HEK293T (cell line): ENCODE data around the gene ZDHHC18.

Experiments
- CTCF ChIA-PET: fragments of 350-600 bp; formaldehyde crosslinking; extraction: SDS; loops from one replicate; lab custom pipeline; 2021; ENCODE audit warnings: antibody characterized with exemption, inconsistent platforms; lab: Yijun Ruan, JAX
- POLR2A ChIA-PET: fragments of 350-600 bp; formaldehyde crosslinking; extraction: SDS; loops from one replicate; lab custom pipeline; 2020; ENCODE audit warnings: antibody characterized with exemption, inconsistent platforms; lab: Yijun Ruan, JAX
- DNase-seq: peaks from one replicate; pipeline ENCODE4 v3.0.0; 2012; ENCODE audit warnings: mixed read lengths; ENCODE audit errors: extremely low spot score
- ARNT ChIP-seq: fragments of 450-650 bp; IDR thresholded peaks from 2 replicates; pipeline ENCODE4 v1.6.1; 2017; ENCODE audit warnings: mild to moderate bottlenecking
- BHLHE40 ChIP-seq: fragments of 450-650 bp; IDR thresholded peaks from 2 replicates; pipeline ENCODE4 v1.6.1; 2016; ENCODE audit warnings: mild to moderate bottlenecking, moderate library complexity, borderline replicate concordance
- CTBP1 ChIP-seq: fragments of 450-650 bp; IDR thresholded peaks from 2 replicates; pipeline ENCODE4 v1.6.1; 2016; ENCODE audit warnings: borderline replicate concordance
- ELF4 ChIP-seq: fragments of 450-650 bp; IDR thresholded peaks from 2 replicates; pipeline ENCODE4 v1.6.1; 2017; ENCODE audit warnings: antibody characterized with exemption
- FOXA1 ChIP-seq: fragments of 450-650 bp; IDR thresholded peaks from 2 replicates; pipeline ENCODE4 v1.6.1; 2016; ENCODE audit warnings: mild to moderate bottlenecking
- FOXK2 ChIP-seq: fragments of 450-650 bp; IDR thresholded peaks from 2 replicates; pipeline ENCODE4 v1.6.1; 2016; ENCODE audit warnings: mild to moderate bottlenecking
- FOXM1 ChIP-seq: fragments of 450-650 bp; IDR thresholded peaks from 2 replicates; pipeline ENCODE4 v1.6.1; 2017; ENCODE audit warnings: mild to moderate bottlenecking, borderline replicate concordance
- HDGF ChIP-seq: fragments of 450-650 bp; IDR thresholded peaks from 2 replicates; pipeline ENCODE4 v1.6.1; 2017; ENCODE audit warnings: antibody characterized with exemption, borderline replicate concordance
- L3MBTL2 ChIP-seq: fragments of 450-650 bp; conservative IDR thresholded peaks from 2 replicates; pipeline ENCODE4 v1.6.1; 2016; ENCODE audit warnings: mild to moderate bottlenecking
- LEF1 ChIP-seq: fragments of 450-650 bp; IDR thresholded peaks from 2 replicates; pipeline ENCODE4 v1.6.1; 2017; ENCODE audit warnings: mild to moderate bottlenecking, borderline replicate concordance
- NFRKB ChIP-seq: fragments of 450-650 bp; IDR thresholded peaks from 2 replicates; pipeline ENCODE4 v1.6.1; 2016; ENCODE audit warnings: mild to moderate bottlenecking, moderate library complexity
- SP1 ChIP-seq: fragments of 450-650 bp; IDR thresholded peaks from 2 replicates; pipeline ENCODE4 v1.6.1; 2017
- SUZ12 ChIP-seq: fragments of 450-650 bp; IDR thresholded peaks from 2 replicates; pipeline ENCODE4 v1.6.1; 2016; ENCODE audit warnings: mild to moderate bottlenecking
- TARDBP ChIP-seq: fragments of 450-650 bp; IDR thresholded peaks from 2 replicates; pipeline ENCODE4 v1.6.1; 2016
- ZNF384 ChIP-seq: fragments of 450-650 bp; IDR thresholded peaks from 2 replicates; pipeline ENCODE4 v1.6.1; 2016
- TF ChIP-seq, protein P1 (sequence below): fragments of 450-650 bp; IDR thresholded peaks from 2 replicates; pipeline ENCODE4 v1.6.1; 2016

ZDHHC18 gene

DNA sequence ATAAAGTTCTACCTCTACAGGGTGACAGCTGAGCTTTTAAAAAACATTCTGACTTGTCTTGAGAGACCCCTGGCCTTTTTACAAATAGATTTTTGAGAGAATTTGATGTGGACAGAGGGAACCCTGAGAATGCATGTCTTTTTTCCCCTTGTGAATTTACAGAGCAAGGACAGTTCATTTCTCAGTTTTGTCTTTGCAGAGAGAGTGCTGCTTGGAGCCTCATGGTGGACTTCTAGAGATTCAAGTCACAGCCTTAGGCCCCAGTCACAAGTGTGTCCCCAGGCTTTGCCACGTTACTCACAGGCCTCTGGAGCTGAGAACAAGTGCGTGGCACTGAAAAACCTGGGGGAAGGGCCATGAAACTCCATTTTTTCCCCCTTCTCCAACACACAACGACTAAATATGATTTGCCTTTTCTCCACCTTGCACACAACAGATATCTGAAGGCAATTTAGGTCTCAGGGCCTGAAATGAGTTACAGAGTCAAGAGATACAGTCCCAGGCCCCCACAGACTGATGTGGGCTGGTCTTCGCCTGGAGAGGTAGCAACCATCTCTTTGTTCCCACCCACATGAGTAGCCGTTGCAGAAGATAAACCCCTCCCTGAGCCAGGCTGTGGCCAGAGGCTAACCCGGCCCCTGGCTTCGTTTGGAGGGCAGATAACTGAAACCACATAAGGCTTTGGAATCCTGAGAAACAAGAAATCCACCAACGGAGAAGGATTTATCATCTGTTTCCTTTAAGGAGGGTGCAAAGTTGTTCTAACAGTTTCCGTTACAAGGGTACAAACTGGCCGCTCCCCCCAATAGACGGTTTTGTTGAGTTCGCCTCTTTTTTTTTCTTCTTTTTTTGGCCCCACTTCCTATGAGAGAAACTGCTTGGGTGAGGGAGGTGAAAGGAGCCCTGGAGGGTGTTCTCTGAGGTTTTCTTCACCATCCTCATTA, 39.8 kb upstream of the ZDHHC18 start:
- ChIA-PET POLR2A (interaction anchor here (0.5 to 7.7 kb wide), 10 partner anchors 10 to 188 kb away, joined by 3 to 100 read pairs (median 4); partner anchors contain the start of gene ZDHHC18), CTCF (interaction anchor here (0.8 to 1.0 kb wide), 4 partner anchors 40 to 185 kb away, joined by 3 to 4 read pairs (median 4); partner anchors contain the start of gene ZDHHC18)
- peak; percentile 27 for DNase-seq
- TF ChIP-seq FOXK2, result no peak
- no peak for TF ChIP-seq HDGF
- TF ChIP-seq ARNT, result no peak
- TF ChIP-seq SP1, result no peak
- TF ChIP-seq FOXA1, result no peak
- no peak for TF ChIP-seq NFRKB
- no peak for TF ChIP-seq SUZ12
- no peak for TF ChIP-seq ZNF384
- no peak for TF ChIP-seq CTBP1
- no peak for TF ChIP-seq ELF4
- TF ChIP-seq TARDBP, result no peak
- TF ChIP-seq, protein P1, sequence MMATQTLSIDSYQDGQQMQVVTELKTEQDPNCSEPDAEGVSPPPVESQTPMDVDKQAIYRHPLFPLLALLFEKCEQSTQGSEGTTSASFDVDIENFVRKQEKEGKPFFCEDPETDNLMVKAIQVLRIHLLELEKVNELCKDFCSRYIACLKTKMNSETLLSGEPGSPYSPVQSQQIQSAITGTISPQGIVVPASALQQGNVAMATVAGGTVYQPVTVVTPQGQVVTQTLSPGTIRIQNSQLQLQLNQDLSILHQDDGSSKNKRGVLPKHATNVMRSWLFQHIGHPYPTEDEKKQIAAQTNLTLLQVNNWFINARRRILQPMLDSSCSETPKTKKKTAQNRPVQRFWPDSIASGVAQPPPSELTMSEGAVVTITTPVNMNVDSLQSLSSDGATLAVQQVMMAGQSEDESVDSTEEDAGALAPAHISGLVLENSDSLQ, result no peak
- no peak for TF ChIP-seq LEF1
- TF ChIP-seq BHLHE40, result no peak
- no peak for TF ChIP-seq L3MBTL2

DNA sequence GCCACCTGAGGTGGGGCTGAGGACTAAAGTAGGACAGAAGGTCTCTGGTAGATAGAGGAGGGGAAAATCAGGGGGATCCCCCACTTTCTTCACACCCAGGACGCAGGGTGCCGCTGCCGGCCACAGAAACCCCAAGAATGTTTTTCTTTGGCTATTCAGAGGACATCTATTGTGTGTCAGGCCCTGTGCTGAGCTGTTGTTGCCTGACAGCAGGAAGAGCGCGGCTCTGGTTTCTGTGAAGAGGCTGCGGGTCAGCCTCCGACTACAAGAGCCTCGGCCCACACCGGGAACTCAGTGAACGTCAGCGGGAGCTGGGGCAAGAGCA, 39.1 kb upstream of the ZDHHC18 start:
- no peak for TF ChIP-seq LEF1
- TF ChIP-seq BHLHE40, result no peak
- TF ChIP-seq CTBP1, result no peak
- TF ChIP-seq HDGF, result no peak
- TF ChIP-seq NFRKB, result no peak
- no peak for TF ChIP-seq ZNF384
- no peak for TF ChIP-seq FOXK2
- TF ChIP-seq SUZ12, result no peak
- no peak for TF ChIP-seq ARNT
- TF ChIP-seq FOXM1, result no peak
- TF ChIP-seq FOXA1, result no peak
- TF ChIP-seq, protein P1, result no peak
- no peak for TF ChIP-seq ELF4
- no peak for TF ChIP-seq TARDBP
- POLR2A ChIA-PET, result interaction anchor here (0.9 to 7.7 kb wide), 17 partner anchors 8 to 189 kb away, joined by 3 to 100 read pairs (median 7); partner anchors contain the start of gene GPN2
- no peak for DNase-seq
- CTCF ChIA-PET, result interaction anchor here (0.6 to 4.2 kb wide), 3 partner anchors 9 to 184 kb away, joined by 3 to 51 read pairs (median 7); no protein-coding TSS in a partner anchor

DNA sequence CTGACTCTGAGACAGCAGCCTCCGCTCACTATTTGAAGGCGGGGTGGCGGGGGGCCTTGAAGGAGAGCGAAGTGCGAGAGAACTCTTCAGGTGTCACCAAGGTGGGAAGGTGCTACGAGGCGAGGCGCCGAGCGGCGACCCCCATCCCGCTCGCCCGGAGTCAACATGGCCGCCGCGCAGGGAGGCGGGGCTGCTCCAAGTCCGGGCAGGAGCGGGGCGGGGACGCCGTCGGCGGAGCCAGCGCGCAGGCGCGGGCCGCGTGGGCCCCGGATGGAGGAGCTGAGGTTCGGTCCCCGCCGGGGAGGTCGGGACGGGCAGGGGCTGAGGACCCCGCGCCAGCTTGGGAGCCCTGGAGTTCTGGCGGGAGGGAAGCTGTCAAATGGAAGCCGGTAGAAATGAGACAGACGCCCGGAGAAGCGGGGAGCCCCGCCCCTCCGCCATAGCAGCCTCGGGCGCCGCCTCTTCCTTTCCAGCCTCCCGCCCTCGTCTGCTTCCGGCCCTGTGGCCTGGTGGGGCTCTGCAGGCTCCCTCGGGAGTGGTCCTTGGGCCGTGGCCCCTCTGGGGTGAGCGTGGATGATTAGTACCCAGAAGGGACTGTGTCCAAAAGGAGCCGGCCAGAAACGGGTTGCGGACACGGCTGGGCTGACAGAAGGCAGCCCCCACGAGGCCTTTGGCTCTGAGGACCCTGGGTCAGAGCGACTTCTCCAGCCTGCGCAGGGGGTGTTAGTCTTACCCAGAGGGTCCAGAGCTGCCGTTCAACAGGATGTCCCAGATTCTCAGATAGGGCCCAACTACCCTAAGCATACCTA, 38.6 kb upstream of the ZDHHC18 start, which contains the start of gene PIGV:
TSS of gene PIGV (plus strand) at position 245 of the 809 bp plus-strand sequence. CDS start 2,866 bp downstream, outside the sequence.
- CTCF ChIA-PET, result interaction anchor here (0.6 to 4.2 kb wide), 11 partner anchors 9 to 185 kb away, joined by 3 to 51 read pairs (median 5); no protein-coding TSS in a partner anchor
- DNase-seq, result peak; percentile 94
- TF ChIP-seq NFRKB (peak; percentile 66; the same call in 1 of the 2 replicates), ELF4 (peak; percentile 50), L3MBTL2 (peak; percentile 62), ARNT (no peak), LEF1 (no peak)
- POLR2A ChIA-PET, result interaction anchor here (0.5 to 7.7 kb wide), 24 partner anchors 9 to 287 kb away, joined by 3 to 100 read pairs (median 6); partner anchors contain the start of gene GPN2

- CTCF ChIA-PET, result interaction anchor here (0.5 to 4.2 kb wide), 22 partner anchors 9 to 260 kb away, joined by 3 to 51 read pairs (median 4); no protein-coding TSS in a partner anchor
Observed at GRCh38 chr1:26788515-26788785, 38.0 kb upstream of the ZDHHC18 start.

More at GRCh38 chr1:26788515-26788785, 38.0 kb upstream of the ZDHHC18 start:
- POLR2A ChIA-PET, result interaction anchor here (0.5 to 7.7 kb wide), 26 partner anchors 8 to 288 kb away, joined by 3 to 100 read pairs (median 6); partner anchors contain the start of gene GPN2
- DNase-seq, result no peak
- TF ChIP-seq HDGF (no peak), FOXA1 (no peak), ZNF384 (no peak), SUZ12 (no peak), LEF1 (no peak), ELF4 (no peak), TARDBP (no peak), NFRKB (no peak), ARNT (no peak), BHLHE40 (no peak), FOXM1 (no peak), FOXK2 (no peak), L3MBTL2 (no peak), CTBP1 (no peak), SP1 (no peak)
- TF ChIP-seq, protein P1, result no peak
